ENCODE data around the gene PDE6A.

DNA sequence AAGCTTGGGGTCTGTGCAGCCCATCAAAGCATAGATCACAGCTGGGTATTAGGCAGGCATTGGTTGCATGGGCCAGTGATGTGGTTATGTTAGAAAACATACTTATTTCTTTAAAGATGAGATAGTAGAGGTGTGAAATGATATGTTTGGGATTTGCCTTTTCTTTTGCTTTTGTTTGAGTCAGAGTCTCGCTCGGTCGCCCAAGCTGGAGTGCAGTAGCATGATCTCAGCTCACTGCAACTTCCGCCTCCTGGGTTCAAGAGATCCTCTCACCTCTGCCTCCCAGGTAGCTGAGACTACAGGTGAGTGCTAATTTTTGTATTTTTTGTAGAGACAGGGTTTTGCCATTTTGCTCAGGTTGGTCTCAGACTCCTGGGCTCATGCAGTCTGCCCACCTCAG, 84.8 kb downstream of the PDE6A start:
- TF ChIP-seq POLR2A (IDR thresholded peaks at IDR 0.05; ENCODE audit: low read length) (no peak), GATA1 (IDR thresholded peaks at IDR 0.05; ENCODE audit: low read depth, low read length) (no peak)

Data from erythroblast (primary cell).